Adrenal gland (tissue), 12 donors: ENCODE measurements around the gene CCDC57. TPM values are rescaled to one million over a fixed set of nuclear protein-coding genes. Genes with fewer than 3 reads are reported as not detected.
A peak's percentile ranks its signal among the peaks of the same experiment; 100 is the strongest.

Source experiments
- DNase-seq, 7 donors: peaks; one replicate each; pipeline ENCODE4 v3.0.0-alpha.2; 2019 to 2020
- H3K27ac ChIP-seq, 5 donors: fragments of 200-600 bp; sonication (generic) in 4 of 5; 1 replicate in 3 of 5; 2 replicates in 2 of 5; pipeline versions ENCODE4 v1.5.1 to v1.8.0; 2016 to 2020; ENCODE audit warnings: mild to moderate bottlenecking in 1 of 5
- H3K27me3 ChIP-seq: fragments of 200-600 bp; 2 replicates; pipeline ENCODE4 v1.8.0; 2021
- H3K36me3 ChIP-seq, 2 donors: fragments of 200-600 bp; replicated peaks in 1 of 2; 1 replicate in 1 of 2; 2 replicates in 1 of 2; pipeline versions ENCODE4 v1.5.1 to v1.8.0; 2018 to 2022
- H3K4me1 ChIP-seq, 2 donors: fragments of 200-600 bp; replicated peaks in 1 of 2; 1 replicate in 1 of 2; 2 replicates in 1 of 2; pipeline versions ENCODE4 v1.5.1 to v1.8.0; 2018 to 2021
- H3K4me3 ChIP-seq, 4 donors: fragments of 200-600 bp; sonication (generic) in 3 of 4; one replicate each; pipeline ENCODE4 v1.5.1; 2016 to 2018
- H3K9me3 ChIP-seq, 3 donors: fragments of 200-600 bp; sonication (generic) in 1 of 3; replicated peaks in 1 of 3; 1 replicate in 2 of 3; 2 replicates in 1 of 3; pipeline versions ENCODE4 v1.5.1 to v1.8.0; 2016 to 2021
- POLR2A ChIP-seq, 2 donors: fragments of 450-650 bp; IDR thresholded peaks; one replicate each; pipeline ENCODE4 v1.6.1; 2017; ENCODE audit warnings: antibody characterized with exemption in 2 of 2, mild to moderate bottlenecking in 2 of 2, moderate library complexity in 1 of 2
- WGBS, 4 donors: extraction: QIAGEN DNeasy Blood & Tissue Kit in 2 of 4; methylation state at CpG; one replicate each; pipeline versions ENCODE4 v1.1.5 to v1.1.7; 2013 to 2017; 5-methylcytosine and 5-hydroxymethylcytosine counted together
- intact Hi-C, 2 donors: fragments of 100-400 bp; cut with DNase I; formaldehyde crosslinking; loops; one replicate each; pipeline versions ENCODE4 v1.14.1 to v1.15.0; 2022 to 2023
- polyA plus RNA-seq, 3 donors: library from polyadenylated mRNA; stranded (reverse); fragments of 200-250 nt in 2 of 3; fragments of 350-450 nt in 1 of 3; fragmentation: Illumina TruSeq in 1 of 3; extraction: RNeasy Lipid Tissue Mini Kit (QIAGEN cat#74804) in 1 of 3; gene quantifications; one replicate each; pipeline ENCODE4 v1.2.3, GENCODE V29; 2013 to 2014
- total RNA-seq, 9 donors: library from RNA; depleted of rRNA in 4 of 9; stranded (reverse); fragments of >200 nt in 4 of 9; fragments of 120-200 nt in 1 of 9; fragmentation: NEBNext Ultra II Directional in 1 of 9; extraction: Animal tissue kit (Norgen Biotek cat#: 25700) in 1 of 9; gene quantifications; one replicate each; pipeline versions ENCODE4 v1.1.0 to v1.2.4, GENCODE V29; 2013 to 2023
- TF ChIP-seq, protein P1 (sequence below), 6 experiments: fragments of 450-650 bp in 4 of 6; fragments of 200-600 bp in 2 of 6; sonication (generic) in 1 of 6; IDR thresholded peaks; 1 replicate in 5 of 6; 2 replicates in 1 of 6; pipeline versions ENCODE4 v1.5.1 to v1.8.0; 2016 to 2021; ENCODE audit warnings: antibody characterized with exemption in 6 of 6, mild to moderate bottlenecking in 2 of 6, moderate library complexity in 1 of 6
- donor health status: healthy with polysubstance abuse.
- donor health status: Bipolar disorder and iron deficiency.
- donor health status: DM: yes; HTN: yes; CAD: no.
- donor health status: DM: no; HTN: no; CAD: no.
- donor health status: DM: no; HTN: no; CAD: no.
- donor health status: DM: yes; HTN: yes; CAD: no.

Gene CCDC57
- total and polyA plus RNA-seq, 12 donors = 7.1 to 275 (median 28.8) TPM

DNA sequence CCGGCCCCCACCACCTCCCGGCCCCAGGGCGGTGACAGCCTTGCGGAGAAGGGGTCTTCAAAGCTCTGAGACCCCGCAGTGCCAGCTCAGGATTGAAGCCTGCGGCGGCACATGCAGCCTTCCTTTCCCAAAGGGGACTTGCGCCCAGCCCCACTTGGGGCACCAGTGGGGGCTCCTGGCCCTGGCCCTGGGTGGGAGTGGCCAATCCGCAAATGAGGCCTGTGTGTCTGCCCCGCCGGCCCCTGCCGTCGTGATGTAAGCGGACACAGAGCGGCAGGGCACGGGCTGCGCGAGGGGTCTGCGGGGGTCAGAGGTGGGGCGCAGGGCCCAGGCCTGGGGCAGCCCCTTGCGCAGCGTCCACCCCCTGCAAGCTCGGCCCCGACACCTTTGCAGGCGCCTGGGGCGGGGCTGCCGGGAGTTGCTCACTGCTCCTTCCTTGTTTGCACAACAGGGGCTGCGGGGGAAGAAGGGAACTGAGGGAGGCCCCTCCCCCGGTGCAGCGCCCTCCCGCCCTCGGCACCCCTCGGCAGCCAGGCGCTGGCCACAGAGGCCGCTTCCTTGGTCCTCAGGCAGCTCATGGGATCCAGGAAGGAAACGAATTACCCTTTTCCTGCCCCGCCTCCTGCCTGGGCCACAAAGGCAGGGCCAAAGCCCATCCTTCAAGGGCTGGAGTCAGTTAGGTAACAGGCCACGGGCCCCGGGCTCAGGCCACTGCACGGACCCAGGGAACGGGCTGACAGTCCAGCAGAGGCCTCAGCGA lies 19.1 kb upstream of the CCDC57 start:
- Histone ChIP-seq H3K36me3 (peaks cover 0 to 4% of the 10 kb centered on the region in 2 donors), H3K27me3 (no peaks in the 10 kb centered on the region), H3K4me3 (peak overlapping the region in 3 of 4 donors; percentile 13 to 59 (median 14)), H3K27ac (peak overlapping the region; percentile 21 to 95 (median 77)), H3K4me1 (peaks cover 10 to 37% of the 10 kb centered on the region in 2 donors), H3K9me3 (no peaks in the 10 kb centered on the region)
- WGBS, 4 donors = 31 to 45% (median 40%) methylated on average over 4 to 42 of the region's 42 CpGs
- no peak for TF ChIP-seq POLR2A (IDR thresholded peaks at IDR 0.05)
- TF ChIP-seq, protein P1, sequence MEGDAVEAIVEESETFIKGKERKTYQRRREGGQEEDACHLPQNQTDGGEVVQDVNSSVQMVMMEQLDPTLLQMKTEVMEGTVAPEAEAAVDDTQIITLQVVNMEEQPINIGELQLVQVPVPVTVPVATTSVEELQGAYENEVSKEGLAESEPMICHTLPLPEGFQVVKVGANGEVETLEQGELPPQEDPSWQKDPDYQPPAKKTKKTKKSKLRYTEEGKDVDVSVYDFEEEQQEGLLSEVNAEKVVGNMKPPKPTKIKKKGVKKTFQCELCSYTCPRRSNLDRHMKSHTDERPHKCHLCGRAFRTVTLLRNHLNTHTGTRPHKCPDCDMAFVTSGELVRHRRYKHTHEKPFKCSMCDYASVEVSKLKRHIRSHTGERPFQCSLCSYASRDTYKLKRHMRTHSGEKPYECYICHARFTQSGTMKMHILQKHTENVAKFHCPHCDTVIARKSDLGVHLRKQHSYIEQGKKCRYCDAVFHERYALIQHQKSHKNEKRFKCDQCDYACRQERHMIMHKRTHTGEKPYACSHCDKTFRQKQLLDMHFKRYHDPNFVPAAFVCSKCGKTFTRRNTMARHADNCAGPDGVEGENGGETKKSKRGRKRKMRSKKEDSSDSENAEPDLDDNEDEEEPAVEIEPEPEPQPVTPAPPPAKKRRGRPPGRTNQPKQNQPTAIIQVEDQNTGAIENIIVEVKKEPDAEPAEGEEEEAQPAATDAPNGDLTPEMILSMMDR (IDR thresholded peaks at IDR 0.05) = no peak
- intact Hi-C loops = no loop called here
- DNase-seq = peak in 5 of 7 donors; percentile 57 to 76 (median 63)

DNA sequence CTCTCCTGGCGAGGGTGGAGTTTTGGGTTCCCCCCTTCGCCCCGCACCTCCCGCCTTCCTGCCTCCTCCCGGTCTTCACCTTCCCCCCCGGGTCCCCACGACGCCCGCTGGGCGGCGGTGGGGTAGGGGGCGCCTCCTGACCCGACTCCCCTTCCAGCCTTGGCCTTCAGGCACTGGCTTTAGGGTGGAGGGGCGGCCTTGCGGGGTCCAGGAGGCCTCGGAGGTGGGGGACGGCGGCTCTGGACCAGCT lies 18.6 kb upstream of the CCDC57 start:
- H3K36me3 ChIP-seq = peaks cover 0 to 2% of the 10 kb centered on the region in 2 donors
- no peaks in the 10 kb centered on the region for H3K9me3 ChIP-seq
- intact Hi-C loops = no loop called here
- 0 to 6% (median 4%) methylated on average over 9 to 18 of the region's 18 CpGs; no CpG with 5 or more reads in 1 of the 4 donors for WGBS, 4 donors
- TF ChIP-seq, protein P1 (IDR thresholded peaks at IDR 0.05) = no peak
- TF ChIP-seq POLR2A (IDR thresholded peaks at IDR 0.05) = no peak
- peak overlapping the region; percentile 6 to 95 (median 77) for H3K27ac ChIP-seq
- H3K27me3 ChIP-seq = no peaks in the 10 kb centered on the region
- DNase-seq = no peak
- H3K4me3 ChIP-seq = peak overlapping the region in 3 of 4 donors; percentile 13 to 59 (median 14)
- peaks cover 5 to 32% of the 10 kb centered on the region in 2 donors for H3K4me1 ChIP-seq

DNA sequence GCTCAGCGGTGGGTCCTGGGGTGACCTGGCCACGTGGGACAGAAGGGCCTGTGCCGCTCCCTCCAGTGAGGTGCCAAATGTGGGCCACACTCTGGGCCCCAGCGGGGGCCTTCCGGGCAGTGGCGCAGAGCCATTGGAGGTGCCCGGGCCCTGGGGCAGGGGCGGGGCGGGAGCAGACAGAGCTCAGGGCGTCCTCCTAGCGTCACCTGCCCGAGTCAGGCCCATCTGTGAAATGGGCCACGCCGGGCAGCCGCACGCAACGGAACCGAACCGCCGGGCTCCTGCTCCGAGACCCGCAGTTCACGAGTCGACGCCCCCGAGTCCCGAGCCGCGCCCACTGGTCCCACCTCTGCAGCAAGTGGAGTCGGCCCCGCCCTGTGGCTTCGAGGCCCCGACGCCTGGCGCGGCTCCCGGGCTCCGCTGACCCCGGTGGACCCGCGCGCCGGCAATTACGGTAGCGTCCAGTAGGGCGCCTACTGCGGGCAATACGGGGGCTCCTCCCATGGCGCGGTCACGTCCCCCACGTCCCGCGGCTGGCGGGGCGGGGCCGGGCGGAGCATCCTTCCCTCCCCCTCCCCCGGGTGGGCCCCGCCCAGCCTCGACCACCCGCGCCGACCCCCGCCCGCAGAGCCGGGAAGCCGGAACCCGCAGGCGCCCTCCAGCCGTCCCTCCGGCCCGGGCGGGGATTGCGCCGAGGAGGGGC lies 18.1 kb upstream of the CCDC57 start:
- Histone ChIP-seq H3K9me3 (no peaks in the 10 kb centered on the region), H3K27me3 (no peaks in the 10 kb centered on the region), H3K4me3 (peak overlapping the region in 2 of 4 donors; percentile 13 to 59), H3K36me3 (no peaks in the 10 kb centered on the region), H3K27ac (peak overlapping the region; percentile 6 to 95 (median 77)), H3K4me1 (peaks cover 0 to 27% of the 10 kb centered on the region in 2 donors)
- 13 to 70% (median 29%) methylated on average over 4 to 70 of the region's 76 CpGs for WGBS, 4 donors
- intact Hi-C loops = no loop called here
- peak; percentile 73 to 85 (median 80) for DNase-seq
- TF ChIP-seq, protein P1 (IDR thresholded peaks at IDR 0.05) = peak in 5 of 6 experiments; percentile 35 to 74 (median 59)
- no peak for TF ChIP-seq POLR2A (IDR thresholded peaks at IDR 0.05)
